ENCODE measurements around the gene SPATA32.

DNA sequence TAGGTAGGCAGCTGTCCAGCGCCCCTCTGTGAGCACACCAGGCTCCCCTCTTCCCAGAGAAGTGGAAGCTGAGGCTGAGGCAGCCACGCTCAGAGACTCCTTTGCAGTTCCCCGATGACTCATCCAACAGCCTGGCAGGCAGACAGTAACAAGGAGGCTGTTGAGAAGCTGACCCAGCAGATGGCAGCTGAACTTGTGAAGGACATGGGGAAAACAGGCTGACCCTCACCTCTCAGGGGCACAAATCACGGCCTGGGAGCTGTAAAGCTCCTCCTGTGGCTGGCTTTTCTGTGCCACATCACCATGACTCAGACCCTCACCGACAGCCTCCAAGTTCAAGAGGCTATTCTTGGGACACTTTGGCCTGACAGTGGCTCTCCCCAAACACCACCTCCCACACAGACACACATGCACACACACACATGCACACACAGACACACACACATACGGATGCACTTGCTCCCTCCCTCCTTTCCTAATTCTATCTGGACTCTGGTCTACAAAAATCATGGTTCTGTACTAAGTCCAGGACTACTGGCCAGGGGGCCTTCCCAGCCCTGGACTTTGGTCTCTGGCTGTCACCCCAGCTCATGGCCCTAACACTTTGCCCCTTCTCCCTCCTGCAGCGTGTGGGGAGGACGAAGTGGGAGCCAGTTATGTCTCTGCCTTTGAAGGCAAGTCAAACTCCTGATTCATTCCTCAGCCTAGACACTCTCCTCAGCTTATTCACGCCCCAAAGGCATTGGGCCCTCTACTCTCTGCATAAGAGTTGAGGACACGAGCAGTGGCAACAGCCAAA is 31.7 kb upstream of the SPATA32 start:
- TF ChIP-seq KLF16 (tag by site-specific recombination; IDR thresholded peaks at IDR 0.05) = no peak
- TF ChIP-seq, protein P1, sequence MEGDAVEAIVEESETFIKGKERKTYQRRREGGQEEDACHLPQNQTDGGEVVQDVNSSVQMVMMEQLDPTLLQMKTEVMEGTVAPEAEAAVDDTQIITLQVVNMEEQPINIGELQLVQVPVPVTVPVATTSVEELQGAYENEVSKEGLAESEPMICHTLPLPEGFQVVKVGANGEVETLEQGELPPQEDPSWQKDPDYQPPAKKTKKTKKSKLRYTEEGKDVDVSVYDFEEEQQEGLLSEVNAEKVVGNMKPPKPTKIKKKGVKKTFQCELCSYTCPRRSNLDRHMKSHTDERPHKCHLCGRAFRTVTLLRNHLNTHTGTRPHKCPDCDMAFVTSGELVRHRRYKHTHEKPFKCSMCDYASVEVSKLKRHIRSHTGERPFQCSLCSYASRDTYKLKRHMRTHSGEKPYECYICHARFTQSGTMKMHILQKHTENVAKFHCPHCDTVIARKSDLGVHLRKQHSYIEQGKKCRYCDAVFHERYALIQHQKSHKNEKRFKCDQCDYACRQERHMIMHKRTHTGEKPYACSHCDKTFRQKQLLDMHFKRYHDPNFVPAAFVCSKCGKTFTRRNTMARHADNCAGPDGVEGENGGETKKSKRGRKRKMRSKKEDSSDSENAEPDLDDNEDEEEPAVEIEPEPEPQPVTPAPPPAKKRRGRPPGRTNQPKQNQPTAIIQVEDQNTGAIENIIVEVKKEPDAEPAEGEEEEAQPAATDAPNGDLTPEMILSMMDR (tag by site-specific recombination; IDR thresholded peaks at IDR 0.05) = peak; percentile 27; the same call in 1 of the 2 replicates
- no peak for TF ChIP-seq ZNF776 (tag by site-specific recombination; IDR thresholded peaks at IDR 0.05; ENCODE audit: borderline replicate concordance)
- TF ChIP-seq, protein P2, sequence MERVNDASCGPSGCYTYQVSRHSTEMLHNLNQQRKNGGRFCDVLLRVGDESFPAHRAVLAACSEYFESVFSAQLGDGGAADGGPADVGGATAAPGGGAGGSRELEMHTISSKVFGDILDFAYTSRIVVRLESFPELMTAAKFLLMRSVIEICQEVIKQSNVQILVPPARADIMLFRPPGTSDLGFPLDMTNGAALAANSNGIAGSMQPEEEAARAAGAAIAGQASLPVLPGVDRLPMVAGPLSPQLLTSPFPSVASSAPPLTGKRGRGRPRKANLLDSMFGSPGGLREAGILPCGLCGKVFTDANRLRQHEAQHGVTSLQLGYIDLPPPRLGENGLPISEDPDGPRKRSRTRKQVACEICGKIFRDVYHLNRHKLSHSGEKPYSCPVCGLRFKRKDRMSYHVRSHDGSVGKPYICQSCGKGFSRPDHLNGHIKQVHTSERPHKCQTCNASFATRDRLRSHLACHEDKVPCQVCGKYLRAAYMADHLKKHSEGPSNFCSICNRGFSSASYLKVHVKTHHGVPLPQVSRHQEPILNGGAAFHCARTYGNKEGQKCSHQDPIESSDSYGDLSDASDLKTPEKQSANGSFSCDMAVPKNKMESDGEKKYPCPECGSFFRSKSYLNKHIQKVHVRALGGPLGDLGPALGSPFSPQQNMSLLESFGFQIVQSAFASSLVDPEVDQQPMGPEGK (tag by site-specific recombination; IDR thresholded peaks at IDR 0.05) = no peak
- TF ChIP-seq, protein P3, sequence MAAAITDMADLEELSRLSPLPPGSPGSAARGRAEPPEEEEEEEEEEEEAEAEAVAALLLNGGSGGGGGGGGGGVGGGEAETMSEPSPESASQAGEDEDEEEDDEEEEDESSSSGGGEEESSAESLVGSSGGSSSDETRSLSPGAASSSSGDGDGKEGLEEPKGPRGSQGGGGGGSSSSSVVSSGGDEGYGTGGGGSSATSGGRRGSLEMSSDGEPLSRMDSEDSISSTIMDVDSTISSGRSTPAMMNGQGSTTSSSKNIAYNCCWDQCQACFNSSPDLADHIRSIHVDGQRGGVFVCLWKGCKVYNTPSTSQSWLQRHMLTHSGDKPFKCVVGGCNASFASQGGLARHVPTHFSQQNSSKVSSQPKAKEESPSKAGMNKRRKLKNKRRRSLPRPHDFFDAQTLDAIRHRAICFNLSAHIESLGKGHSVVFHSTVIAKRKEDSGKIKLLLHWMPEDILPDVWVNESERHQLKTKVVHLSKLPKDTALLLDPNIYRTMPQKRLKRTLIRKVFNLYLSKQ (tag by site-specific recombination; IDR thresholded peaks at IDR 0.05; ENCODE audit: borderline replicate concordance) = no peak
- no peak for TF ChIP-seq ZNF146 (tag by site-specific recombination; IDR thresholded peaks at IDR 0.05)

Measured in HEK293 (cell line).